GM10266 (cell line): ENCODE data around the gene PLEKHN1.

ENCODE experiments used
- DNase-seq: peaks from one replicate; pipeline ENCODE4 v3.0.0; 2012; ENCODE audit errors: extremely low spot score
- CTCF ChIP-seq: IDR thresholded peaks from 2 replicates; pipeline ENCODE4 v1.5.1; 2012; ENCODE audit warnings: mild to moderate bottlenecking, low read depth; ENCODE audit not compliant: control insufficient read depth, insufficient read depth; ENCODE audit errors: missing control alignments

Gene PLEKHN1

GRCh38 chr1:961132-961669, 5.1 kb upstream of the PLEKHN1 start:
- TF ChIP-seq CTCF, result no peak
- no peak for DNase-seq

DNA sequence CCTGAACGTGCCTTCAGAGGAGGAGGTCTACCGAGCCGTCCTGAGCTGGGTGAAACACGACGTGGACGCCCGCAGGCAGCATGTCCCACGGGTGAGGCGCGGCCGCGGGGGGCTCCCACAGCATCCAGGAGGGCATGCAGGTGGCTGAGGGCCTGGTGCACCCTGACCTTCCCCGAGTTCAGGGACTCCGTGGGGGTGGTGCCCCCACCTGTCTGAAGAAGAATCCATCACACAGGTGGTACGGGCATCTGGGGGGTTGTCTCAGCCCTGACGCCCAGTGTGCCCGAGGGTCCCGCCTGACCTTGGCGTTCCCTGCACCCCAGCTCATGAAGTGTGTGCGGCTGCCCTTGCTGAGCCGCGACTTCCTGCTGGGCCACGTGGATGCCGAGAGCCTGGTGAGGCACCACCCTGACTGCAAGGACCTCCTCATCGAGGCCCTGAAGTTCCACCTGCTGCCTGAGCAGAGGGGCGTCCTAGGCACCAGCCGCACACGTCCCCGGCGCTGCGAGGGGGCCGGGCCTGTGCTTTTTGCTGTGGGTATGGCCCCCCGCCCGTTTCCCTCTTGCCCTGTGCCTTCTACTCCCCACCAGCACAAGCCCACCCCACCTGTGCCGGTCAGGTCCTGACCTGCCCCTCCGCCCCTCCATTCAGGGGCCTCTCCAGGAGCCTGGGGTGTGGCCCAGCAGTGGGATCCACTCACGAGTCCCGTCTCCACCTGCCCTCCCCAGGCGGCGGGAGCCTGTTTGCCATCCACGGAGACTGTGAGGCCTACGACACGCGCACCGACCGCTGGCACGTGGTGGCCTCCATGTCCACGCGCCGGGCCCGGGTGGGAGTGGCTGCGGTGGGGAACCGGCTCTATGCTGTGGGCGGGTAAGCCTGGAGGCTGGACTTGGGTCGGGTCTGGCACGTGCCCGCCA, 3.6 kb upstream of the PLEKHN1 start:
- no peak for DNase-seq
- no peak for TF ChIP-seq CTCF

- no peak for DNase-seq
- TF ChIP-seq CTCF, result no peak
These were observed 3.0 kb upstream of the PLEKHN1 start for GRCh38 chr1:963301-963651.

GRCh38 chr1:963746-964525, 2.3 kb upstream of the PLEKHN1 start:
- DNase-seq, result no peak
- TF ChIP-seq CTCF, result no peak

- DNase-seq, result no peak
- no peak for TF ChIP-seq CTCF
These were observed 1.4 kb upstream of the PLEKHN1 start for GRCh38 chr1:964691-965525.

DNA sequence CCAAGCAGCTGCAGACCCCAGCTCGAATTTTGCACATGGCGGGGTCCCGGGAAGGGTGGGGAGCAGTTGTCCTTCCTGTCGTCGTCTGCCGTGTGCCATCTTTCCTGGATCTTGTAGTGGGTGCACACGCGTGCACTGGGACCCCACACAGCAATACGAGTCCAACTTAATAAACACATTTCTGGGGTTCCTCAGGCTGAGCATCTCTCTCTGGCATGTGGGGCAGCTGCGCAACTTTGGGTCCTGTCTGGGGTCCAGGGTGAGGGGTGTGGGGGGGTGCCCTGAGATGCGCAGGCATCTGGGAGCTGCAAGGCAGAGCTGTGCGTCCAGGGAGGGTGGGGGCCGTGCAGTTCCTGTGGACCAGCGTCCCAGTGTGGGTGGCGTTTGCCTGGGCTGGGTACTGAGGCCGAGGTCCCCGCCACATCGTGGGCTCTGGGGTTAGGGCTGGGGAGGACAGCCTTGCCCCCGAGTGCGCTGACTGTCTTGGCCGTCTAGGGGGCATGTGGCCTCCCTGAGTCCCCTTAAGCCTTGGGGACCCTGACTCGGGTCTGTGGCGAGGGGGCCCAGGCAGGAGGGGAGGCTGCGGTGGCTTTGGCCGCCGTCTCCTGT, 652 bp upstream of the PLEKHN1 start:
- no peak for DNase-seq
- TF ChIP-seq CTCF, result no peak
